GM10266 (cell line): ENCODE data around the gene MICAL3.
"Not testable (repeated sequence)": the region's sequence is repeated elsewhere in the genome, so short reads cannot be mapped to it uniquely, and the experiment has no call there.

ENCODE experiments used
- DNase-seq: peaks from one replicate; pipeline ENCODE4 v3.0.0; 2012; ENCODE audit errors: extremely low spot score
- CTCF ChIP-seq: IDR thresholded peaks from 2 replicates; pipeline ENCODE4 v1.5.1; 2012; ENCODE audit warnings: mild to moderate bottlenecking, low read depth; ENCODE audit not compliant: control insufficient read depth, insufficient read depth; ENCODE audit errors: missing control alignments

MICAL3 gene

GRCh38 chr22:18012531-18012930 lies 11.8 kb downstream of the MICAL3 start:
- no peak for TF ChIP-seq CTCF
- no peak for DNase-seq

- TF ChIP-seq CTCF = no peak
- DNase-seq = no peak
Observed at GRCh38 chr22:18010266-18010665, 14.1 kb downstream of the MICAL3 start.

GRCh38 chr22:18008136-18008535 lies 16.2 kb downstream of the MICAL3 start:
- DNase-seq = no peak

GRCh38 chr22:18005201-18005926 lies 19.0 kb downstream of the MICAL3 start:
- no peak for DNase-seq
- no peak for TF ChIP-seq CTCF

More at GRCh38 chr22:18008136-18008535, 16.2 kb downstream of the MICAL3 start:
- TF ChIP-seq CTCF = no peak

GRCh38 chr22:18001894-18002315 lies 22.5 kb downstream of the MICAL3 start:
- DNase-seq = not testable (repeated sequence)

- peak; percentile 98 for DNase-seq
- peak; percentile 70 for TF ChIP-seq CTCF
Observed at GRCh38 chr22:18001040-18001893, 23.1 kb downstream of the MICAL3 start.

GRCh38 chr22:18000441-18001039 lies 23.8 kb downstream of the MICAL3 start:
- DNase-seq = no peak
- no peak for TF ChIP-seq CTCF
